ENCODE results near the gene STAB1.

STAB1 gene

GRCh38 chr3:52512105-52512504, 17.0 kb downstream of the STAB1 start:
- no peak for DNase-seq

- DNase-seq: no peak
These were observed 17.6 kb downstream of the STAB1 start for GRCh38 chr3:52512727-52513126.

- no peak for DNase-seq
These were observed 18.1 kb downstream of the STAB1 start for GRCh38 chr3:52513281-52513680.

- no peak for DNase-seq
These were observed 19.4 kb downstream of the STAB1 start for GRCh38 chr3:52514576-52514975.

GRCh38 chr3:52515192-52515591, 20.1 kb downstream of the STAB1 start:
- DNase-seq: no peak

- no peak for DNase-seq
These were observed 21.5 kb downstream of the STAB1 start for GRCh38 chr3:52516509-52517195.

- no peak for DNase-seq
These were observed 22.9 kb downstream of the STAB1 start for GRCh38 chr3:52517796-52518722.

- no peak for DNase-seq
These were observed 23.7 kb downstream of the STAB1 start for GRCh38 chr3:52518723-52519444.

- DNase-seq: no peak
These were observed 24.5 kb downstream of the STAB1 start for GRCh38 chr3:52519445-52520140.

- no peak for DNase-seq
These were observed 25.1 kb downstream of the STAB1 start for GRCh38 chr3:52520141-52520667.

GRCh38 chr3:52520716-52521487, 25.8 kb downstream of the STAB1 start:
- DNase-seq: no peak

GRCh38 chr3:52521488-52521824, 26.3 kb downstream of the STAB1 start:
- DNase-seq: no peak

GRCh38 chr3:52521881-52522650, 26.9 kb downstream of the STAB1 start:
- no peak for DNase-seq

GRCh38 chr3:52522651-52523251, 27.6 kb downstream of the STAB1 start:
- DNase-seq: no peak

GRCh38 chr3:52523386-52524257, 28.5 kb downstream of the STAB1 start:
- no peak for DNase-seq

GRCh38 chr3:52524258-52524751, 29.2 kb downstream of the STAB1 start:
- DNase-seq: no peak

- DNase-seq: no peak
These were observed 29.9 kb downstream of the STAB1 start for GRCh38 chr3:52524752-52525679.

Data from activated CD4-positive, alpha-beta T cell treated with anti-CD3 and anti-CD28 coated beads, Interleukin-2, Interleukin-6, amounts not matched to agents 100 ng/mL and 50 ng/mL, durations not matched to agents 16 hours and 8 hours (primary cell).